ENCODE results near the gene CAMKMT.

- TF ChIP-seq, protein P1, sequence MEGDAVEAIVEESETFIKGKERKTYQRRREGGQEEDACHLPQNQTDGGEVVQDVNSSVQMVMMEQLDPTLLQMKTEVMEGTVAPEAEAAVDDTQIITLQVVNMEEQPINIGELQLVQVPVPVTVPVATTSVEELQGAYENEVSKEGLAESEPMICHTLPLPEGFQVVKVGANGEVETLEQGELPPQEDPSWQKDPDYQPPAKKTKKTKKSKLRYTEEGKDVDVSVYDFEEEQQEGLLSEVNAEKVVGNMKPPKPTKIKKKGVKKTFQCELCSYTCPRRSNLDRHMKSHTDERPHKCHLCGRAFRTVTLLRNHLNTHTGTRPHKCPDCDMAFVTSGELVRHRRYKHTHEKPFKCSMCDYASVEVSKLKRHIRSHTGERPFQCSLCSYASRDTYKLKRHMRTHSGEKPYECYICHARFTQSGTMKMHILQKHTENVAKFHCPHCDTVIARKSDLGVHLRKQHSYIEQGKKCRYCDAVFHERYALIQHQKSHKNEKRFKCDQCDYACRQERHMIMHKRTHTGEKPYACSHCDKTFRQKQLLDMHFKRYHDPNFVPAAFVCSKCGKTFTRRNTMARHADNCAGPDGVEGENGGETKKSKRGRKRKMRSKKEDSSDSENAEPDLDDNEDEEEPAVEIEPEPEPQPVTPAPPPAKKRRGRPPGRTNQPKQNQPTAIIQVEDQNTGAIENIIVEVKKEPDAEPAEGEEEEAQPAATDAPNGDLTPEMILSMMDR (conservative IDR thresholded peaks at IDR 0.05; ENCODE audit: low read depth, low read length), result no peak
- TF ChIP-seq EZH2 (IDR thresholded peaks at IDR 0.05; ENCODE audit: borderline replicate concordance, low read depth, low read length, poor library complexity, severe bottlenecking), result no peak
These were observed 451.4 kb downstream of the CAMKMT start for GRCh38 chr2:44813165-44813564.
